GM21528 (cell line): ENCODE results near the gene FRMD6.
"Not testable (repeated sequence)": the region's sequence is repeated elsewhere in the genome, so short reads cannot be mapped to it uniquely, and the experiment has no call there.

Source experiments
- ATAC-seq: cut with Tn5 transposase; IDR thresholded peaks from one replicate; pipeline ENCODE4 v1.9.1; 2021; ENCODE audit warnings: mild to moderate bottlenecking, moderate library complexity; ENCODE audit not compliant: unreplicated experiment, low FRiP score

The FRMD6 gene

GRCh38 chr14:51716610-51717009 is 64.9 kb downstream of the FRMD6 start:
- no peak for ATAC-seq

GRCh38 chr14:51717766-51718165 is 66.1 kb downstream of the FRMD6 start:
- no peak for ATAC-seq

GRCh38 chr14:51719955-51720354 is 68.2 kb downstream of the FRMD6 start:
- no peak for ATAC-seq

- ATAC-seq: no peak
Measured at GRCh38 chr14:51723990-51724389, 72.3 kb downstream of the FRMD6 start.

GRCh38 chr14:51724650-51725049 is 72.9 kb downstream of the FRMD6 start:
- ATAC-seq: no peak

GRCh38 chr14:51725061-51725460 is 73.4 kb downstream of the FRMD6 start:
- ATAC-seq: no peak

- ATAC-seq: no peak
Measured at GRCh38 chr14:51726166-51726899, 74.6 kb downstream of the FRMD6 start.

- ATAC-seq: no peak
Measured at GRCh38 chr14:51727526-51727925, 75.8 kb downstream of the FRMD6 start.

- no peak for ATAC-seq
Measured at GRCh38 chr14:51730098-51730497, 78.4 kb downstream of the FRMD6 start.

GRCh38 chr14:51730684-51731083 is 79.0 kb downstream of the FRMD6 start:
- no peak for ATAC-seq

GRCh38 chr14:51732494-51733112 is 80.9 kb downstream of the FRMD6 start:
- no peak for ATAC-seq

GRCh38 chr14:51733147-51733546 is 81.4 kb downstream of the FRMD6 start:
- ATAC-seq: no peak

GRCh38 chr14:51735851-51736250 is 84.1 kb downstream of the FRMD6 start:
- ATAC-seq: no peak

- ATAC-seq: peak; percentile 70
Measured at GRCh38 chr14:51738754-51739153, 87.0 kb downstream of the FRMD6 start.

GRCh38 chr14:51743588-51744000 is 91.9 kb downstream of the FRMD6 start:
- ATAC-seq: no peak

- no peak for ATAC-seq
Measured at GRCh38 chr14:51744372-51745130, 92.8 kb downstream of the FRMD6 start.

GRCh38 chr14:51746823-51747222 is 95.1 kb downstream of the FRMD6 start:
- ATAC-seq: not testable (repeated sequence)

GRCh38 chr14:51750542-51750941 is 98.8 kb downstream of the FRMD6 start:
- ATAC-seq: no peak

GRCh38 chr14:51751611-51752345 is 100.1 kb downstream of the FRMD6 start:
- ATAC-seq: not testable (repeated sequence)

- ATAC-seq: not testable (repeated sequence)
Measured at GRCh38 chr14:51757756-51758155, 106.0 kb downstream of the FRMD6 start.

GRCh38 chr14:51759950-51760349 is 108.2 kb downstream of the FRMD6 start:
- ATAC-seq: no peak
